Bronchial epithelial cell (primary cell): ENCODE measurements around the gene MCTP2. TPM values are rescaled to one million over a fixed set of nuclear protein-coding genes. Genes with fewer than 3 reads are reported as not detected.
"Not testable (repeated sequence)": the region's sequence is repeated elsewhere in the genome, so short reads cannot be mapped to it uniquely, and the experiment has no call there.

Experiments
- DNase-seq: peaks from one replicate; pipeline ENCODE4 v3.0.0-alpha.2; 2010; ENCODE audit warnings: low read depth
- FAIRE-seq: peaks from 2 replicates; lab custom pipeline; 2011; peaks lifted over from hg19 to GRCh38; lab: Jason Lieb, UNC
- H3K27me3 ChIP-seq: 2 replicates; pipeline ENCODE4 v1.5.1; 2011; ENCODE audit warnings: low read length; ENCODE audit not compliant: control insufficient read depth, insufficient read depth
- H3K36me3 ChIP-seq: 2 replicates; pipeline ENCODE4 v1.5.1; 2011; ENCODE audit warnings: low read length; ENCODE audit not compliant: control insufficient read depth, insufficient read depth
- H3K4me3 ChIP-seq: 2 replicates; pipeline ENCODE4 v1.5.1; 2011; ENCODE audit warnings: mild to moderate bottlenecking, low read depth, low read length, control low read depth
- total RNA-seq: library from RNA; depleted of rRNA; stranded (reverse); fragments of >200 nt; gene quantifications from 2 replicates; pipeline ENCODE4 v1.2.1, GENCODE V29; 2014
- TF ChIP-seq, protein P1 (sequence below): IDR thresholded peaks from 2 replicates; pipeline ENCODE4 v1.5.1; 2011; ENCODE audit warnings: mild to moderate bottlenecking, moderate library complexity, low read length, control low read depth, inconsistent platforms; ENCODE audit not compliant: insufficient read depth, severe bottlenecking

MCTP2 gene
- total RNA-seq, 1 donor from 2014 or later: 20.0 TPM

- H3K27me3 ChIP-seq: no peaks in the 10 kb centered on the region
- DNase-seq: peak; percentile 47
- FAIRE-seq: no peak
- TF ChIP-seq, protein P1, sequence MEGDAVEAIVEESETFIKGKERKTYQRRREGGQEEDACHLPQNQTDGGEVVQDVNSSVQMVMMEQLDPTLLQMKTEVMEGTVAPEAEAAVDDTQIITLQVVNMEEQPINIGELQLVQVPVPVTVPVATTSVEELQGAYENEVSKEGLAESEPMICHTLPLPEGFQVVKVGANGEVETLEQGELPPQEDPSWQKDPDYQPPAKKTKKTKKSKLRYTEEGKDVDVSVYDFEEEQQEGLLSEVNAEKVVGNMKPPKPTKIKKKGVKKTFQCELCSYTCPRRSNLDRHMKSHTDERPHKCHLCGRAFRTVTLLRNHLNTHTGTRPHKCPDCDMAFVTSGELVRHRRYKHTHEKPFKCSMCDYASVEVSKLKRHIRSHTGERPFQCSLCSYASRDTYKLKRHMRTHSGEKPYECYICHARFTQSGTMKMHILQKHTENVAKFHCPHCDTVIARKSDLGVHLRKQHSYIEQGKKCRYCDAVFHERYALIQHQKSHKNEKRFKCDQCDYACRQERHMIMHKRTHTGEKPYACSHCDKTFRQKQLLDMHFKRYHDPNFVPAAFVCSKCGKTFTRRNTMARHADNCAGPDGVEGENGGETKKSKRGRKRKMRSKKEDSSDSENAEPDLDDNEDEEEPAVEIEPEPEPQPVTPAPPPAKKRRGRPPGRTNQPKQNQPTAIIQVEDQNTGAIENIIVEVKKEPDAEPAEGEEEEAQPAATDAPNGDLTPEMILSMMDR: no peak
- no peak overlapping the region for H3K4me3 ChIP-seq
- H3K36me3 ChIP-seq: no peaks in the 10 kb centered on the region
These were observed 6.5 kb downstream of the MCTP2 start for GRCh38 chr15:94237903-94238302.

DNA sequence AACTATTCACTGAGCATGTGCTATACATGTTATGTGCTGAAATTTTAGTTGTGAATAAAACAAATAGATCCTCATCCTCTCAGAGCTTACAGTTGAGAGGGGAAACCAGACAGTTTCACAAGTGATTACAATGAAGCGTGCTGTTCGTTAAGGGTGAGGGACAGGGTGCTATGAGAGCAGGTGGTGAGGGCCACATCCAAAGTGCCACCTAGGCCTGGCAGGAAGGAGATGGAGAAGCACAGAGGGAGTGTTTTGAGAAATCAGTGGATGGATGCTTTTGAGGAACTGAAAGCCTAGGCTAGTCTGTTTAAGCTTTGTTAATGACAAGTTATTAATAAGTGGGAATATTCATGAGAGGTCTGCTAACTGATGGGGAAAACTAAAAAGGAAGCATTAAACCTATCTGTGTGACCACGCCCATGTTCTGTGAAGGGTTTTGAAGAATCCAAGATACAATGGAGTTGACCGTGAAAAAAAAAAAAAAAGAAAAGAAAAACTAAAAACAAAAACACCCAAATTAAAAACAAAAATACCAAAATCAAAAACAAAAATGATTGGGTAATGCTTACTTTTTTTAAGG lies 7.3 kb downstream of the MCTP2 start:
- DNase-seq: no peak
- no peak for FAIRE-seq
- no peaks in the 10 kb centered on the region for H3K27me3 ChIP-seq
- no peaks in the 10 kb centered on the region for H3K36me3 ChIP-seq
- H3K4me3 ChIP-seq: no peak overlapping the region
- TF ChIP-seq, protein P1: no peak

DNA sequence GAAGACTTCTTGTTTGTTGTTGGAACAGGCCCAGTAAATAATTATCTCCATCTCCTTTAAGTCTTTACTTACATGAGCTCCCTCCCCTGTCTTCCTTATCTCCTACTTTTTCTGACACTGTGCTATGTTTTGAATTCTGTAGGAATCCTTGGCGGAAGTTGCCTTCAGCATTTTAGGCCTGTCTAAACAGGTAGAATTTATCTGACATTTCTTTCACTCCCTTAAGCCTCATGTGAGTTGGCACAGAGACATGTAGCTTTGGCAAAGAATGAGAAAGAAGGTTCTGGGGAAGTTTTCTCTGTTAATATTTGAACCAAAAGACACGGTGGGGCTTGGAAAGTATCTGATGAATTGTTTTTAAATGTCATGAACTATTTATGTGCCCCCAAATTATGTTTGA lies 8.1 kb downstream of the MCTP2 start:
- FAIRE-seq (no peak), DNase-seq (peak; percentile 90)
- TF ChIP-seq, protein P1: no peak
- Histone ChIP-seq H3K27me3 (no peaks in the 10 kb centered on the region), H3K36me3 (no peaks in the 10 kb centered on the region), H3K4me3 (no peak overlapping the region)

DNA sequence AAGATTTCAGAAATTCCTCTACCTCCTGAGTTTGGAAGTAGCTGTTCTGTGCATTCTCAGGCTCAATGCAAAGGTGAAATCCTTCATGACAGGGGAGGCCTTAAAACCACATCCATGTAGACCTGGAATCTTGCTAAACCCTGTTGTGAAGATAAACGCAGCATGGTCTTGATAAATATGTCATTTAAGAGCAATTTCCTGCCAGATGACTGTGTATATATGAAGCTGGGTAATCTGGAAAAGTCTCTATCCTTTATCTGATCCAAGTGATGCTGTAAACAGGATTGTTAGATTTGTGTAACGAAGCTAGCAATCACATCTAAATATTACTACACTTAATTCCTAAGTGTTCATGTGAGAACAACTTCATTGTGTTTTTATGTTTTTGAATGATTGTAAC lies 9.1 kb downstream of the MCTP2 start:
- Histone ChIP-seq H3K36me3 (no peaks in the 10 kb centered on the region), H3K4me3 (no peak overlapping the region), H3K27me3 (no peaks in the 10 kb centered on the region)
- no peak for DNase-seq
- FAIRE-seq: no peak
- TF ChIP-seq, protein P1: no peak

- FAIRE-seq (no peak), DNase-seq (no peak)
- H3K4me3 ChIP-seq: no peak overlapping the region
- TF ChIP-seq, protein P1: no peak
- no peaks in the 10 kb centered on the region for H3K27me3 ChIP-seq
- H3K36me3 ChIP-seq: no peaks in the 10 kb centered on the region
These were observed 10.9 kb downstream of the MCTP2 start for GRCh38 chr15:94242257-94242656.

GRCh38 chr15:94243003-94243402 lies 11.6 kb downstream of the MCTP2 start:
- H3K27me3 ChIP-seq, DNase-seq, FAIRE-seq, H3K36me3 ChIP-seq, H3K4me3 ChIP-seq: not testable (repeated sequence)
